A549 (cell line): ENCODE data around the gene GSTA1.

Source experiments
- PHF8 ChIP-seq: fragments of 200-600 bp; sonication (generic); IDR thresholded peaks from 2 replicates; pipeline ENCODE4 v1.6.1; 2016; ENCODE audit warnings: low read depth, mild to moderate bottlenecking, antibody characterized with exemption, moderate library complexity, borderline replicate concordance
- TF ChIP-seq, protein P1 (sequence below): fragments of >200 bp; sonication (Bioruptor Twin); formaldehyde crosslinking; IDR thresholded peaks from 3 replicates; pipeline ENCODE4 v1.5.1; 2016

GRCh38 chr6:52746213-52746612, 57.4 kb downstream of the GSTA1 start:
- no peak for TF ChIP-seq PHF8
- TF ChIP-seq, protein P1, sequence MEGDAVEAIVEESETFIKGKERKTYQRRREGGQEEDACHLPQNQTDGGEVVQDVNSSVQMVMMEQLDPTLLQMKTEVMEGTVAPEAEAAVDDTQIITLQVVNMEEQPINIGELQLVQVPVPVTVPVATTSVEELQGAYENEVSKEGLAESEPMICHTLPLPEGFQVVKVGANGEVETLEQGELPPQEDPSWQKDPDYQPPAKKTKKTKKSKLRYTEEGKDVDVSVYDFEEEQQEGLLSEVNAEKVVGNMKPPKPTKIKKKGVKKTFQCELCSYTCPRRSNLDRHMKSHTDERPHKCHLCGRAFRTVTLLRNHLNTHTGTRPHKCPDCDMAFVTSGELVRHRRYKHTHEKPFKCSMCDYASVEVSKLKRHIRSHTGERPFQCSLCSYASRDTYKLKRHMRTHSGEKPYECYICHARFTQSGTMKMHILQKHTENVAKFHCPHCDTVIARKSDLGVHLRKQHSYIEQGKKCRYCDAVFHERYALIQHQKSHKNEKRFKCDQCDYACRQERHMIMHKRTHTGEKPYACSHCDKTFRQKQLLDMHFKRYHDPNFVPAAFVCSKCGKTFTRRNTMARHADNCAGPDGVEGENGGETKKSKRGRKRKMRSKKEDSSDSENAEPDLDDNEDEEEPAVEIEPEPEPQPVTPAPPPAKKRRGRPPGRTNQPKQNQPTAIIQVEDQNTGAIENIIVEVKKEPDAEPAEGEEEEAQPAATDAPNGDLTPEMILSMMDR: no peak
